ENCODE data around the gene DCAF6. TPM values are rescaled to one million over a fixed set of nuclear protein-coding genes. Genes with fewer than 3 reads are reported as not detected.

Gene DCAF6
- total RNA-seq, 1 experiment from 2014 or later, result 24.0 TPM

- Histone ChIP-seq H3K27ac (no peak overlapping the region), H3K4me1 (replicated peaks) (peaks cover 8% of the 10 kb centered on the region; the same call in 1 of the 2 replicates), H3K9me3 (replicated peaks) (no peaks in the 10 kb centered on the region), H3K4me3 (no peak overlapping the region), H3K27me3 (replicated peaks) (no peaks in the 10 kb centered on the region), H3K36me3 (peaks cover 4% of the 10 kb centered on the region; the same call in 1 of the 2 replicates)
- DNase-seq (ENCODE audit: low read depth in 1 of 2, low spot score in 2 of 2), result no peak
Observed at GRCh38 chr1:168091720-168092550, 155.5 kb downstream of the DCAF6 start.

DNA sequence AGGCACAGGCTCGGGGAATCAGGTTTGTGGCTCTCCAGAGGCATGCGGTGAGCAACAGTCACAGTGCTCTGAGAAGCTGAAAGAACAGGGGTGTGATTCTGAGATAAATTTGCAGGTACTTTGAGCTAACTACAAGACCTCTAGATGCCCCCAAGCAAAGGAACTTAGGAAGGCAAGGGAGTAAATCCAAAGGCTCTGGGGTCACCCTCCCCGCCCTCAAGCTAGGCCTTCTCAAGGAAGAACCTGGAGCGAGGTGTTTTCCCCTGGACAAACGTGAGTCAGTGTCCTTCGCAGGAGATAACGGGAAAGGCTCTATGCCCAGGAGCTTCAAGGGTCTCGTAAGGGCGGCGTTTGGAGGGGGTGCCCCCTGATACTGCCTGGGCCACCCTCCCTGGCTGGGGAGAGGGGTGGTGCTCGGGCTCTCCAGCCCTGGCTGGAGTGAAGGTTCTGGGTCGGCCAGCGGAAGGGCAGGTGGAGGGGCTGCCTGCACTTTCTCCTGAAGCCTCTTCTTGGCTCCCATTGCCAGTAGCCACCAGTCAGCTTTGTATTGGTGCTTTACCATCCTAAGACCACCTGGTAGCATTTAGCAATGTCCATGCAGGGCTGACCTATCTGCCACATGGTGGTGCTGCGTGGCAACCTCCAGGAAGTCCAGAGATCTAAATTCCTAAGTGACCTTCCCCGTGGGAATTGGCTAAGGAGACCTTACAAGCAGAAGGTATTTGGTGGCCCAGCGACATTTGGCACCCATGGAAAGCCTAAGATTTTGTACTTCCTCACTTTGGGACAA is 156.3 kb downstream of the DCAF6 start:
- Histone ChIP-seq H3K4me3 (no peak overlapping the region), H3K4me1 (replicated peaks) (peaks cover 8% of the 10 kb centered on the region; the same call in 1 of the 2 replicates), H3K9me3 (replicated peaks) (no peaks in the 10 kb centered on the region), H3K27me3 (replicated peaks) (no peaks in the 10 kb centered on the region), H3K27ac (no peak overlapping the region), H3K36me3 (no peaks in the 10 kb centered on the region; the same call in 1 of the 2 replicates)
- no peak for DNase-seq (ENCODE audit: low read depth in 1 of 2, low spot score in 2 of 2)

DNA sequence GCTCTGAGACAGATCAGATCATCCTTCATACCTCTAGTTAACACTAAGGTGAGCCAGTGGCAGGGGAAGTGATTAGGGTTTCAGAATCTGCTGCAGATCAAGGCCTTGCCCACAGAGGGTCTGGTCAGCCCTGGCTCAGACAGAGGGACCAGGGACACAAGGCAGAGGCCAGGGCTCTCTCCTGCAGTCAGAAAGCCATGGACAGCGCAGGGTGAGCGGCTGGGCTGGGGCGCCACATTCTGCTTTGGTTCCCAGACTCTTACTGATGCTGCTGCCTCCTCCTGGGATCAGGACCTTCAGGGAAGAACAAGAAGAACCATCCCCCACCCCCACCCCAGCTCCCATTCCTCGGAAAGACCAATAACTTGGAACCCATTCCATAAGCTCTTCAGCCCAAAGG is 157.1 kb downstream of the DCAF6 start:
- Histone ChIP-seq H3K36me3 (no peaks in the 10 kb centered on the region; the same call in 1 of the 2 replicates), H3K9me3 (replicated peaks) (no peaks in the 10 kb centered on the region), H3K4me3 (no peak overlapping the region), H3K4me1 (replicated peaks) (peaks cover 8% of the 10 kb centered on the region; the same call in 1 of the 2 replicates), H3K27ac (no peak overlapping the region), H3K27me3 (replicated peaks) (no peaks in the 10 kb centered on the region)
- no peak for DNase-seq (ENCODE audit: low read depth in 1 of 2, low spot score in 2 of 2)

DNA sequence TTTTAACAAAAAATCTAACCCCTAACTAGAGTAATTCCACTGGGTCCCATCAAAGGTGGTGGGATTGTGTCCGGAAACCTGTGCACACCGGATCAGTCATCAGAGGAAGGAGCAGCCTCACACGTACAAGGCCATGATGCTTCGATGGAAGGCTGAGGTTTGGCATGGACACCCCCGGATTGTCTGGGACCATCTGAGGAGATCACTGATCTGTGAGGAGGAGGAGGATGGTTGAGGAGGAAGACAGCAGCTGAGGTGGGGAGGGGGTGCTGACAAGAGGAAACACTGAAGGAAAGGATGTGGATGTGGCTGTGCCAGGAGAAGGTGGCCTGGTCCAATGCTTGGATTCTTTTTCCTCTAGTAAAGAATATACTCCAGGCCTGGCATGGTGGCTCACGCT is 159.0 kb downstream of the DCAF6 start:
- Histone ChIP-seq H3K4me1 (replicated peaks) (no peaks in the 10 kb centered on the region), H3K36me3 (no peaks in the 10 kb centered on the region), H3K27ac (no peak overlapping the region), H3K9me3 (replicated peaks) (no peaks in the 10 kb centered on the region), H3K4me3 (no peak overlapping the region), H3K27me3 (replicated peaks) (no peaks in the 10 kb centered on the region)
- DNase-seq (ENCODE audit: low read depth in 1 of 2, low spot score in 2 of 2), result peak in 1 of 2 experiments; percentile 19

GRCh38 chr1:168096296-168097165 is 160.0 kb downstream of the DCAF6 start:
- Histone ChIP-seq H3K4me1 (replicated peaks) (no peaks in the 10 kb centered on the region), H3K27me3 (replicated peaks) (no peaks in the 10 kb centered on the region), H3K9me3 (replicated peaks) (no peaks in the 10 kb centered on the region), H3K4me3 (no peak overlapping the region), H3K36me3 (no peaks in the 10 kb centered on the region), H3K27ac (no peak overlapping the region)
- peak in 1 of 2 experiments; percentile 32 for DNase-seq (ENCODE audit: low read depth in 1 of 2, low spot score in 2 of 2)

- Histone ChIP-seq H3K4me1 (replicated peaks) (no peaks in the 10 kb centered on the region), H3K27me3 (replicated peaks) (no peaks in the 10 kb centered on the region), H3K9me3 (replicated peaks) (no peaks in the 10 kb centered on the region), H3K36me3 (no peaks in the 10 kb centered on the region), H3K27ac (no peak overlapping the region), H3K4me3 (no peak overlapping the region)
- peak in 1 of 2 experiments; percentile 41 for DNase-seq (ENCODE audit: low read depth in 1 of 2, low spot score in 2 of 2)
Observed at GRCh38 chr1:168097921-168098528, 161.5 kb downstream of the DCAF6 start.

DNA sequence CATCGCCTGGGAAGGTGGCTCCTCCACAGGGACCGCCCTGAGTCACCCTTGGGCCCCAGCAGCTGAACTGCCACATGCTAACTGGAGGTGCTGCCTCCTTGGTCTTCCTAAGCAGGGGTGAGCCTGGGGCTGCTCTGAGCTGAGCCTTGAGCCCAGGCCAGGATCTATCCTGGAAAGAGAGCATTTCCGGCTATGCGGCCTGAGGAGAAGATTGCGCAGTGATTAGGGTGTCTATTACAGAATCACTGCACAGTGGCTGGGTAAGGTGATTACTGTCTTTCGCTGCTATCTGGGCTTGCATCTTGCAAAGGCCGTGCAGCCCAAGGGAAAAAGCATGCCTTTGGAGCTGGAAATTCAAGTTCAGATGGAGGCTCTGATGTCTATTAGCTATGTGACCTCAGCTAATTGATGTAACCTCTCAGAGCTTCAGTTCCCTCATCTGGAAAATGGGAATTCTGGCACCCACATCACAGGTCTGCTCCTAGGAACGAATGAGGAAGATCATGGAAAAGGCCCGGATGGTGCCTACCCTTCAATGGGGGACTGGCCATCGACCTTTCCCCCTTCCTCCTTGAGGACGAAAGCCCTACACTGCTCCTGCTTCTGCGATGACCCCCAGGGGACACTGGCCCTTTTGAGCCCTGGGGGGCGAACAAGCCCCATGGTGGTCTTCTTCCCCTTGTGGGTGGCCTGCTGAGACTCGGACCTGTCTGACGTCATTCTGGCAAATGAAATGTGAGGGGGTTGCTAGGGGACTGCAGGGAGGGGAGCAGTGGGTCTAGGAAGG is 162.2 kb downstream of the DCAF6 start:
- Histone ChIP-seq H3K4me1 (replicated peaks) (no peaks in the 10 kb centered on the region), H3K9me3 (replicated peaks) (no peaks in the 10 kb centered on the region), H3K27ac (no peak overlapping the region), H3K36me3 (no peaks in the 10 kb centered on the region), H3K27me3 (replicated peaks) (no peaks in the 10 kb centered on the region), H3K4me3 (no peak overlapping the region)
- DNase-seq (ENCODE audit: low read depth in 1 of 2, low spot score in 2 of 2), result no peak

DNA sequence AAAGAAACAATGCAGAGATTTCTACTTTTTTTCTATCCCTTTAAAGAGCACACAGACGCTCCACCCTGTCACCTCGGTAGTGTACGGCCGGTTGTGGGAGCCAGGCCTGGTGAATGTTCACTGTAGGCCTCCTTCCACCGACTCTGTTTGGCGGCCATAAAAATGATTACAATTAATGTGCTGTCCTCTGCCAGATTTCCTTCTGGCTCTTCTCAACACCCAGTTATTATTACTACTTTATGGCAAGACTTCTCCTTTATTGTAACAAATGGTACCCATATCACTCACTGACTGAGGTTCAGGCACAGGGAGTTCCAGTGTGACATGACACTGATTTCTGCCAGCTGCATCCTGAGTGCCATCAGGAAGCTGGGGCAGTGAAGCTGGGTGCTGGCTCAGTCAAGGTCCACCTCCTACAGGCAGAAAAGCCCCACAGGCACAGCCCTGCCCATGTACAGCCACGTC is 162.9 kb downstream of the DCAF6 start:
- no peak overlapping the region for H3K4me3 ChIP-seq
- DNase-seq (ENCODE audit: low read depth in 1 of 2, low spot score in 2 of 2), result no peak
- H3K9me3 ChIP-seq (replicated peaks), result no peaks in the 10 kb centered on the region
- H3K27me3 ChIP-seq (replicated peaks), result no peaks in the 10 kb centered on the region
- H3K4me1 ChIP-seq (replicated peaks), result no peaks in the 10 kb centered on the region
- peaks cover 3% of the 10 kb centered on the region; the same call in 1 of the 2 replicates for H3K36me3 ChIP-seq
- H3K27ac ChIP-seq, result no peak overlapping the region

GRCh38 chr1:168100315-168101002 is 164.0 kb downstream of the DCAF6 start:
- Histone ChIP-seq H3K9me3 (replicated peaks) (no peaks in the 10 kb centered on the region), H3K27ac (no peak overlapping the region), H3K4me1 (replicated peaks) (no peaks in the 10 kb centered on the region), H3K36me3 (peaks cover 5% of the 10 kb centered on the region; the same call in 1 of the 2 replicates), H3K27me3 (replicated peaks) (no peaks in the 10 kb centered on the region), H3K4me3 (no peak overlapping the region)
- DNase-seq (ENCODE audit: low read depth in 1 of 2, low spot score in 2 of 2), result no peak

- no peak for DNase-seq (ENCODE audit: low read depth in 1 of 2, low spot score in 2 of 2)
- no peak overlapping the region for H3K27ac ChIP-seq
- peaks cover 5% of the 10 kb centered on the region; the same call in 1 of the 2 replicates for H3K36me3 ChIP-seq
- no peaks in the 10 kb centered on the region for H3K4me1 ChIP-seq (replicated peaks)
- H3K9me3 ChIP-seq (replicated peaks), result no peaks in the 10 kb centered on the region
- H3K4me3 ChIP-seq, result no peak overlapping the region
- H3K27me3 ChIP-seq (replicated peaks), result no peaks in the 10 kb centered on the region
Observed at GRCh38 chr1:168101336-168101735, 164.9 kb downstream of the DCAF6 start.

DNA sequence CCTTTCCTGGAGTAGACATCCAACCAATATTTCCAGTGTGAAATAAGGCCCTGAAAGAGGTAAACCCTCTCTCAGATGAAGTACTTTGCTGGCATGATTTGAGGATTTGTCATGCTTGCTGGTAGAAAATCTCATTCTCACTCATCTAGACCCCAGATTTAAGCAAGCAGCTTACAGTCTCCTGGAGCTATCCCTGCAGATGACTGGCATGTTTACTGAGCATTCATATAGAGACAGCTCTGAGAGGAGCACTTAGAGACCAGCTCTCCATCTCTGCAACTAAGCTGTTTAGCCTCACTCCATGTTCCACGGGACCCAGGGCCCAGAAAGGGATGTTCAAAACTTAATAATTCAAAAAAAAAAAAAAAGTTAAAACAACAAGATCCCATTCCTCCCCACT is 166.0 kb downstream of the DCAF6 start:
- Histone ChIP-seq H3K36me3 (peaks cover 5% of the 10 kb centered on the region; the same call in 1 of the 2 replicates), H3K27me3 (replicated peaks) (no peaks in the 10 kb centered on the region), H3K4me1 (replicated peaks) (no peaks in the 10 kb centered on the region), H3K27ac (no peak overlapping the region), H3K4me3 (no peak overlapping the region), H3K9me3 (replicated peaks) (no peaks in the 10 kb centered on the region)
- DNase-seq (ENCODE audit: low read depth in 1 of 2, low spot score in 2 of 2), result no peak

DNA sequence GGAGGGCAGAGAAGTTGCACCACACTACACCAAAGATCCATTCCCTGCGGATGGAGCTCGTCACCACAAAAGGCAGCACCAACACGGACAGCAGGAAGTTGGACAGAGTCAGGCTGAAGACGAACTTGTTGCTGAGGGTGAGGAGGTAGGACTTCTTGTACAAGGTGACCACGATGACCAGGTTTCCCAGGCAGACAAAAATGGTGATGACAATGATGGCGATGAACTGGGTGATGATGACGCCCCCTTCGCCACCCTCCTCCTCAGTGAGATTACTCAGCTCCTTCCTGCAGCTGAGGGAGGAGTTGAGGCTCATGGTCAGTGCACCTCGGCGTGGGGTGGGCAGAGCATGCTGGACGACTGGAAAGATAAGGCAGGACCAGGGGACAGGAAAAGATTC is 168.1 kb downstream of the DCAF6 start:
- H3K27ac ChIP-seq, result no peak overlapping the region
- H3K4me1 ChIP-seq (replicated peaks), result no peaks in the 10 kb centered on the region
- H3K27me3 ChIP-seq (replicated peaks), result no peaks in the 10 kb centered on the region
- H3K4me3 ChIP-seq, result no peak overlapping the region
- H3K36me3 ChIP-seq, result peaks cover 5% of the 10 kb centered on the region; the same call in 1 of the 2 replicates
- no peak for DNase-seq (ENCODE audit: low read depth in 1 of 2, low spot score in 2 of 2)
- H3K9me3 ChIP-seq (replicated peaks), result no peaks in the 10 kb centered on the region

Data from SJSA1 (cell line).